A375 (cell line): ENCODE measurements around the gene ZC3H18. TPM values are rescaled to one million over a fixed set of nuclear protein-coding genes. Genes with fewer than 3 reads are reported as not detected.

Experiments
- total RNA-seq: library from RNA; depleted of rRNA; stranded (reverse); fragments of >200 nt; shearing (Covaris generic); gene quantifications from 2 replicates; pipeline ENCODE4 v1.2.3, GENCODE V29; 2014; rRNA removed

The ZC3H18 gene
- total RNA-seq: 25.3 and 27.4 TPM in 2 replicates

DNA sequence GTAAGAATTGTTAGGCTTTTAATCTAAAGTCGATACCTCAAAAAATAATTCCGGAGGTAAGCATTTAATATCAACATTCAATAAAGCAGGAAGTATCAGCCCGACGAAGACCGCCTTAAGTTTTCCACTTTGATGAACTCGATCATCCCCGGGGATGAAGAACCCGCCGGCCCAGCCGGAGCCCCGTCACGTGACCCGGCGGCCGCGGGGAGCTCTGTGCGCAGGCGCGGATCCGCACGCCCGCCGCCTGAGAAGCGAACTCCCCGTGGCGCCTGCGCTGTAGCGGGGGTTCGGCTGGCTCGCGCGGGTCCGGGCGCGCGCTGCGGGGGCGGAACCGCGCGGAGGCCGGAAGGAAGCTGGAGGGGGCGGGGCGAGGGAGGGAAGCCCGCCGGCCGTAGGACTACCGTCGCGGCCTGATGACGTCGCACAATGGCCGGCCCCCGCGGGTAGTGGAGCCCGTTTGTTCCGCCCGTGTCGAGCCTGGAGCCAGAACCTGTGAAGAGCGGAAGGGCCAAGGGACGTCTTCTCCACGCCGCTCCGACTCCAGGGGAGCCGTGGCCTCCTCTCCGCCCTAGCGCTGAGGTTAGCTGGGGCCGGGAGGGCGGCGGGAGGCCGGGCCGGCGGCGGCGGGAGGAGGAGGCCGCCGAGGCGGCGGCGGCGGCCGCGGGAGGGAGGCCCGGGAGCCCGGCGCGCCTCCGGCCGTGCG is at the start of gene ZC3H18:
TSS of gene ZC3H18 (plus strand) at position 419 of the 706 bp plus-strand sequence. CDS start 6,721 bp downstream, outside the sequence.

DNA sequence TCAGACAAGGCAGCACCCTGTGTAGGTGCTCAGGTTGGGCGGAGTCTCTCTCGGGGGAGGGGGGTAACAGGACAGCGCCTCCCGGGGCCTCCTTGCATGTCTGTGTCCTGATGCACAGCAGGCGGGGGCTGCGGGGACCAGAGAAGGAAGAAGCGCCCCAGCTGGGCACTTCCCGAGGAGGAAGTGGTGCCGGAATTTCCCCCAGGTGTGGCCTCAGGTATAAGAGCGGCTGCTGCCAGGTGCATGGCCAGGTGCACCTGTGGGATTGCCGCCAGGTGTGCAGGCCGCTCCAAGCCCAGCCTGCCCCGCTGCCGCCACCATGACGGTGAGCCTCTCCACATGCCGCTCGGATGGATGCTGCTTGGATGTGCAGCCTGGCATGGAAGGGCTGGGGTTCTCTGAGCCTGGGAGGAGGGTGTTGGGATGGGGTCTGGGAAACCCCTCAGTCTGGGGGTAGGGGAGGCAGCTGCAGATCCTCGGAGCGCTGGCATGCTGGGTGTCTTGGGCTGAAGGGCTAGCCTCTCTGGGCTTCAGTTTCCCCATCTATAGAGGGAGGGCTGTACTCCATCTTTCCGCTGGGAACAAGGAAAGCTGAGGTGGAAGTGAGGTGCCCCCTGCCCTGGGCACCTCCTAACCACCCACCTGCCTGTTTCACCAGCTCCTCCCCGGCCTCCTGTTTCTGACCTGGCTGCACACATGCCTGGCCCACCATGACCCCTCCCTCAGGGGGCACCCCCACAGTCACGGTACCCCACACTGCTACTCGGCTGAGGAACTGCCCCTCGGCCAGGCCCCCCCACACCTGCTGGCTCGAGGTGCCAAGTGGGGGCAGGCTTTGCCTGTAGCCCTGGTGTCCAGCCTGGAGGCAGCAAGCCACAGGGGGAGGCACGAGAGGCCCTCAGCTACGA is 68.4 kb downstream of the ZC3H18 start, which contains the start of gene IL17C:
TSS of gene IL17C (plus strand) at position 250 of the 908 bp plus-strand sequence. CDS start at position 320, 70 bp downstream.

DNA sequence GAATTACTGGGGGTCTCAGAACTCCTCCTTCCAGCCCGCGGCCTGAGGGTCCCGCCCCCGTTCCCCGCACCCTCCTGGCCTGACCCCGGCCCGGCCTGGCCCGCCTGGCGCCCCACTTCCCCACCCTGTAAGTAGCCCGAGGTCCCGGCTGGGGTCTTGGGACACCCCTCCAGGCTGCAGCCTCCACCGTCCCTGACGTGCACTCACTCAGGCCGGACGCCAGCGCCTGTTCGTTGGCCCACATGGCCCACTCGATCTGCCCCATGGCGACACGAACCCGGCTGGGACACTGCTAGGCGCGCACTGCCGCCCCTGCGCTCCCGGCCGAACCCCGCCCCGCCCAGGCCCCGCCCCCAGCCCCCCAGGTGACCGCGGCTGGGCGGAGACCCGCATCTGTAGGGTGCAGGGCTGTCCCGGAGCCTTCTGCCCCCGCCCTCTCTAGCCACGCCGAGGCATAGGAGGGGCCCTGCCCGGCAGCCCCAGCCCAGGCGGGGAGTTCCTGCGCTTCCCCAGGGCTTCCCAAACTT is 80.6 kb downstream of the ZC3H18 start, which contains the start of gene CYBA:
TSS of gene CYBA (minus strand) at position 305 of the 527 bp plus-strand sequence. CDS start at position 265, 40 bp downstream.

DNA sequence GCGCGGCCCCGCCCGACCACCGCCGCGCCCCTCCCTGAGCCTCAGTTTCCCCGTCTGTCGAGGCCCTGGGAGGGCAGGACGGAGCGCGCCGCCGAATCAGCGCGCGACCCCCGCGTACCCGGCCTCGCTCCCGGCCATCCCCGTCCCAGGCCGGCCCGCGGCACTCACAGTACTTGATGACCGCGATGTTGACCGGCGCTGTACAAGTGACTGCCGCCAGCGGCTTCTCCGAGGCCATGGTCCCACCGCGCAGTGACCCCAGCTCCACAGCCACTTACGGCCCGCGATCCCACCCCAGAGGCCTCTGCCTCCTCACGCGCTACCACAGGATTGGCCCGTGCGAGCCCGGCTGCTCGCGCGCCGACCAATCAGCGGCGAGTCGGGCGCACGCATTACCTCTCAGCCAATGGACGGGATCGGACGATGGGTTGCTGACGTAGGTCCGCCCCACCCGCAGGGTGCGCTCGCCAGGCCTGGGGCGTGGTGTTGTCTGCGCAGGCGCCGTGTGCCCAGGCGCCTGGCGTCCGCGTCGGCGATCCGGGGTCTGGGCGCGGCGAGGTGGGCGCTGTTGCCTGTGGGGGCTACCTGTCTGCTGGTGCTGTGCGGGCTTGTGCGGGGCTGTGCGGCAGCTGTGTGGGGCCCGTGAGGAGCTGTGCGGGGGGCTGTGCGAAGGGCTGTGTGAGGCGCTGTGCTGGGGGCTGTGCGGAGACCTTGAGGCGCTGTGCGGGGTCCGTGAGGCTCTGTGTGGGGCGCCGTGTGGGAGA is 92.8 kb downstream of the ZC3H18 start, which contains the start of gene MVD:
TSS of gene MVD (minus strand) at position 249 of the 764 bp plus-strand sequence. CDS start at position 238, 11 bp downstream.

Other genes with a start within 250 kb of the ZC3H18 start
- gene ZNF469, start 187.4 kb upstream of the ZC3H18 start, total RNA-seq: 2.1 and 2.9 TPM in 2 replicates
- gene ZFPM1, start 117.1 kb upstream of the ZC3H18 start, total RNA-seq: 0.60 and 1.2 TPM in 2 replicates
- gene IL17C, start 68.2 kb downstream of the ZC3H18 start, total RNA-seq: 0.15 TPM in 1 of 2 replicates, not detected in the other
- 274 and 319 TPM in 2 replicates for gene CYBA, start 80.7 kb downstream of the ZC3H18 start, total RNA-seq
- gene MVD, start 92.7 kb downstream of the ZC3H18 start, total RNA-seq: 14.1 and 17.1 TPM in 2 replicates
- 0.16 TPM in 1 of 2 replicates, not detected in the other for gene SNAI3, start 116.1 kb downstream of the ZC3H18 start, total RNA-seq
- 28.6 and 36.2 TPM in 2 replicates for gene RNF166, start 136.0 kb downstream of the ZC3H18 start, total RNA-seq
- 27.1 and 35.6 TPM in 2 replicates for gene CTU2, start 136.1 kb downstream of the ZC3H18 start, total RNA-seq
- 172 and 177 TPM in 2 replicates for gene PIEZO1, start 214.8 kb downstream of the ZC3H18 start, total RNA-seq
- gene CDT1, start 233.4 kb downstream of the ZC3H18 start, total RNA-seq: 68.2 and 88.4 TPM in 2 replicates
- 235 and 258 TPM in 2 replicates for gene APRT, start 241.5 kb downstream of the ZC3H18 start, total RNA-seq